AG09309 (cell line): ENCODE results near the gene TSPAN14.

ENCODE experiments used
- DNase-seq: peaks from one replicate; pipeline ENCODE4 v3.0.0-alpha.2; 2010; ENCODE audit warnings: low read depth
- H3K4me3 ChIP-seq: 2 replicates; pipeline ENCODE4 v1.5.1; 2011; ENCODE audit warnings: mild to moderate bottlenecking, low read depth, low read length, moderate library complexity; ENCODE audit not compliant: control insufficient read depth
- CTCF ChIP-seq: IDR thresholded peaks from 2 replicates; pipeline ENCODE4 v1.5.1; 2011; ENCODE audit warnings: mild to moderate bottlenecking, low read depth, low read length, inconsistent platforms; ENCODE audit not compliant: insufficient read depth, control insufficient read depth; ENCODE audit errors: missing control alignments

TSPAN14 gene

GRCh38 chr10:80468806-80469421 lies 14.8 kb downstream of the TSPAN14 start:
- H3K4me3 ChIP-seq, result no peak overlapping the region
- DNase-seq, result no peak
- no peak for TF ChIP-seq CTCF

GRCh38 chr10:80470266-80470665 lies 16.2 kb downstream of the TSPAN14 start:
- TF ChIP-seq CTCF, result no peak
- no peak overlapping the region for H3K4me3 ChIP-seq
- DNase-seq, result no peak

DNA sequence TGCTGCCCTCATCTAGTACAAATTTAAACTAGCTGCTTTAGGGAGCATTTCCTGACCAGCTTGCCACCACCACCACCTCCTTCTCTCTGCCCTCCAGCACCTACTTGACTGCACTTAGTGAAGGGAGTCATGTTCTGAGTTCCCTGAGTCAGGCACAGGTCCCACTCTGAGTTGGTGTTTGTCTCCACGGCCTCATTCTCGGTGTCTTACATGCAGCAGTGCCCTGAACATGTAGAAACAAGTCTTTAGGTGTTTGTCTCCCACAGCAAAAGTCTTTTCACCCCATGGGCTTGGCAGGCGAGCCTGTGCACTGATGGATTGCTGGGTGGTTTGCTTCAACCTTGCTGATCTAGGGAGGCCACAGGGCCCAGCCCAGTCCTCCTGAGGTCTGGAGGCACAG lies 16.9 kb downstream of the TSPAN14 start:
- no peak for DNase-seq
- TF ChIP-seq CTCF, result no peak
- no peak overlapping the region for H3K4me3 ChIP-seq

- TF ChIP-seq CTCF, result no peak
- no peak for DNase-seq
- no peak overlapping the region for H3K4me3 ChIP-seq
Measured at GRCh38 chr10:80471715-80472233, 17.7 kb downstream of the TSPAN14 start.

DNA sequence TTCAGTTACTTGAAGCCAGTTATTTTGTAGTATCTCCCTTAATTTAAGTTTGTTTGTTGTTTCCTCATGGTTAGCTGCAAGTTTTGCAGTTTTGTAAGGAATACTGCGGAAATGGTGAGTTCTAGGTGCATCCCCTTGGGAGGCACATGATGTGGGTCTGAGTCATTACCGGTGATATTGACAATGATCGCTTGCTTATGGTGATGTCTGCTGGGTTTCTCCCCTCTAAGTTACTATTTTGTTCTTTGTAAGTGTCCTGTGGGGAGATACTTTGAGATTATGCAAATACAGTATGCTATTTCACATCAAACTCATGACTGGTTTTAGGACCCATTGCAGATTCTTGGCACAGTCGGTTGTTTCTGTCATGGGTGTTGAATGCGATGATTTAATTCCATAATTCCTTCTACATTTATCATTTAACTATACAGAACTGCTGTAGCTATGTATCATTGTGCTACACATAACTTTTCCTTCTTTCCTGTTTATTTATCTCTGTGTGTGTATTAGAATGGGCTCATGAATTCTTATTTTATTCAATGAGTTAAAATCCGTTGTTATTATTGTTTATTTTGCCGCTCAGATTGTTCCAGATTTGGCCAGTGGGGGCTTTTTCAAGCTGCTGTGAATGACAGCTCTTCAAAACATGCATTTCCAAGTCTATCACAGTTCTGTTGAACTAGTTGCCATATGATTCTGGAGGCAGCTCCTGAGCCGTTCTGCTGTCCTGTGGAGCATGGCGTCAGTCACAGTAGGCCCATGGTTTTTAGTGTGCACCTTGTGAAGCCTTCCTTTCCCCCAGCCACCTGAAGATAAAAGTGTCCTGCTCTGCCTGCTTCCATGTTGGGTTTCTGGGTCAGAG lies 18.4 kb downstream of the TSPAN14 start:
- no peak overlapping the region for H3K4me3 ChIP-seq
- TF ChIP-seq CTCF, result no peak
- peak; percentile 41 for DNase-seq

DNA sequence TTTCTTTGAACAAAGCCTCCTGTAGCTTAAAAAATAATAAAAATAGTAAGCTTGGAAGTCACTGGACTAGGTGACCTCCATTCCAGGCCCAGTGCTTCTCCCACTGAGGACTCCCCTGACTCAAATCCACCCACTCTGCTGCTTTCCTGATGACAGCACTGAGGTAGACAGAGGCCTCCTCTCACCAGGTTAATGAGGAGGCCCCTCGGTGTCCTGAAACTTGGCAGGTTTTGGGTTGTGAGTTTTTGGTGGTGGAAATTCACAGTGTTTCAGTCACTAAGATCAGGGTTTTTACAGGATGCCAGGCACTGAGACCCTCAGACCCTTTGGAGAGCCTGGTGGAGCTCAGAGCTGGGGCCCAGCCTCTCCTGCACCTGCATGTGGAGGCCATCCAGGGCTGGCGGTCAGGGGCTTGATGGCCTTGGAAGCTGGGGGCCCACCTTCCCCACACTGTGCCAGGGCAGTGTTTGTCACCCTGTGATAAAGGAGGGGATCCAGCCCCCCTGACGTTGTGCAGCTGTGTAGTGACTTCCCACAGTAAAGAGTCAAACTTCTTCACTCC lies 19.1 kb downstream of the TSPAN14 start:
- no peak for TF ChIP-seq CTCF
- no peak for DNase-seq
- H3K4me3 ChIP-seq, result no peak overlapping the region
